ENCODE measurements around the gene MRAS. TPM values are rescaled to one million over a fixed set of nuclear protein-coding genes. Genes with fewer than 3 reads are reported as not detected.

Gene MRAS
- polyA plus RNA-seq, 3 donors = 6.2 to 13.2 (median 8.3) TPM

DNA sequence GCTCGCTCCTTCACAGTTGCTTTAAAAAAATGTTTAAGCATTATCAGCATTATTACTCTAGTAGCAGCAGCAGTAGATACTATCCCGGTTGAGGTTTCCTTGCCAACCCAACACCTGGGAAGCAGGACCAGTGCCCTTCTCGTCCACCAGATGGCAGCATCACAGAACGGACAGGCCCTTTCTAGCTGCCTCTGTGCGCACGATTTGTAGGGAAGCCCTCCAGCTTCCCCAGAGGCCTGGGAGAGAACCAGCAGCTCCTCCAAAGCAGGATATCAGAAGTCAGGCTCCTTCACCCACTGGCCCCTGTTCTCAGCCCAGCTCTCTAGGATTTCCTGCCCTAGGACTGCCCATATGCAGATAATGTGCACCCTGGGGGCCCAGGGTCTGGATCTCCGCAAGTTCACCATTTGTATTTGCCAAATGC lies 69.2 kb downstream of the MRAS start:
- Histone ChIP-seq H3K9me3 (replicated peaks in 1 of 2; ENCODE audit: control insufficient read depth in 1 of 2, insufficient read depth in 1 of 2, low read length in 2 of 2) (no peaks in the 10 kb centered on the region), H3K27me3 (ENCODE audit: control insufficient read depth in 2 of 2, insufficient read depth in 2 of 2, low read length in 2 of 2) (no peaks in the 10 kb centered on the region), H3K4me1 (ENCODE audit: control insufficient read depth in 1 of 2, insufficient read depth in 2 of 2, low read length in 2 of 2) (peaks cover 11 to 12% of the 10 kb centered on the region in 2 donors), H3K79me2 (ENCODE audit: insufficient read depth, low read length) (no peaks in the 10 kb centered on the region), H3K36me3 (replicated peaks in 1 of 2; ENCODE audit: control insufficient read depth in 1 of 2, insufficient read depth in 2 of 2, low read length in 2 of 2) (no peaks in the 10 kb centered on the region), H3K4me2 (replicated peaks; ENCODE audit: extremely low read depth, low read length, poor library complexity, severe bottlenecking) (no peak overlapping the region), H2AFZ (ENCODE audit: insufficient read depth, low read depth, low read length, poor library complexity, severe bottlenecking) (no peak overlapping the region), H3K27ac (ENCODE audit: low read depth in 1 of 2, low read length in 2 of 2) (no peak overlapping the region), H4K20me1 (ENCODE audit: insufficient read depth, low read length) (no peaks in the 10 kb centered on the region), H3K9ac (ENCODE audit: insufficient read depth, low read length, poor library complexity, severe bottlenecking) (no peak overlapping the region), H3K4me3 (replicated peaks in 1 of 3; ENCODE audit: low read depth in 2 of 3, low read length in 3 of 3) (no peak overlapping the region)
- TF ChIP-seq CTCF (IDR thresholded peaks at IDR 0.05) = peak; percentile 85
- Mint-ChIP-seq H3K4me1 (peaks cover 11% of the 10 kb centered on the region), H3K9me3 (peaks cover 0 to 5% (median 2%) of the 10 kb centered on the region in 7 donors), H3K36me3 (no peaks in the 10 kb centered on the region), H3K27ac (peak overlapping the region in 1 of 7 donors; percentile 26), H3K27me3 (ENCODE audit: low read depth in 3 of 3) (peaks cover 3 to 9% (median 5%) of the 10 kb centered on the region in 3 donors), H3K4me3 (no peak overlapping the region)
- DNase-seq = peak; percentile 57 to 66 (median 61)
- 17% methylated on average over 6 of the region's 7 CpGs for WGBS (ENCODE audit: insufficient coverage)
- intact Hi-C loops (cut with micrococcal nuclease) = loop anchor here (5.0 to 10.0 kb wide), 3 partner anchors 343 to 507 kb away; no protein-coding TSS in a partner anchor

- Mint-ChIP-seq H3K27ac (no peak overlapping the region), H3K4me3 (no peak overlapping the region), H3K9me3 (peaks cover 0 to 5% (median 2%) of the 10 kb centered on the region in 7 donors), H3K36me3 (no peaks in the 10 kb centered on the region), H3K27me3 (ENCODE audit: low read depth in 3 of 3) (peaks cover 3 to 9% (median 5%) of the 10 kb centered on the region in 3 donors), H3K4me1 (peaks cover under 1% of the 10 kb centered on the region)
- Histone ChIP-seq H3K36me3 (replicated peaks in 1 of 2; ENCODE audit: control insufficient read depth in 1 of 2, insufficient read depth in 2 of 2, low read length in 2 of 2) (no peaks in the 10 kb centered on the region), H3K9me3 (replicated peaks in 1 of 2; ENCODE audit: control insufficient read depth in 1 of 2, insufficient read depth in 1 of 2, low read length in 2 of 2) (no peaks in the 10 kb centered on the region), H4K20me1 (ENCODE audit: insufficient read depth, low read length) (no peaks in the 10 kb centered on the region), H3K4me1 (ENCODE audit: control insufficient read depth in 1 of 2, insufficient read depth in 2 of 2, low read length in 2 of 2) (peaks cover 0 to under 1% of the 10 kb centered on the region in 2 donors), H2AFZ (ENCODE audit: insufficient read depth, low read depth, low read length, poor library complexity, severe bottlenecking) (no peak overlapping the region), H3K9ac (ENCODE audit: insufficient read depth, low read length, poor library complexity, severe bottlenecking) (no peak overlapping the region), H3K27ac (ENCODE audit: low read depth in 1 of 2, low read length in 2 of 2) (no peak overlapping the region), H3K27me3 (ENCODE audit: control insufficient read depth in 2 of 2, insufficient read depth in 2 of 2, low read length in 2 of 2) (no peaks in the 10 kb centered on the region), H3K79me2 (ENCODE audit: insufficient read depth, low read length) (no peaks in the 10 kb centered on the region), H3K4me2 (replicated peaks; ENCODE audit: extremely low read depth, low read length, poor library complexity, severe bottlenecking) (no peak overlapping the region), H3K4me3 (replicated peaks in 1 of 3; ENCODE audit: low read depth in 2 of 3, low read length in 3 of 3) (no peak overlapping the region)
- no peak for TF ChIP-seq CTCF (IDR thresholded peaks at IDR 0.05)
- no peak for DNase-seq
- no CpG with 5 or more reads among the region's 5 CpGs for WGBS (ENCODE audit: insufficient coverage)
- intact Hi-C loops (cut with micrococcal nuclease) = loop anchor here (5.0 to 10.0 kb wide), 3 partner anchors 344 to 506 kb away; no protein-coding TSS in a partner anchor
Observed at GRCh38 chr3:138418601-138419206, 70.3 kb downstream of the MRAS start.

All from CD14-positive monocyte (primary cell).